ENCODE measurements around the gene APOBEC3H.

Gene APOBEC3H

DNA sequence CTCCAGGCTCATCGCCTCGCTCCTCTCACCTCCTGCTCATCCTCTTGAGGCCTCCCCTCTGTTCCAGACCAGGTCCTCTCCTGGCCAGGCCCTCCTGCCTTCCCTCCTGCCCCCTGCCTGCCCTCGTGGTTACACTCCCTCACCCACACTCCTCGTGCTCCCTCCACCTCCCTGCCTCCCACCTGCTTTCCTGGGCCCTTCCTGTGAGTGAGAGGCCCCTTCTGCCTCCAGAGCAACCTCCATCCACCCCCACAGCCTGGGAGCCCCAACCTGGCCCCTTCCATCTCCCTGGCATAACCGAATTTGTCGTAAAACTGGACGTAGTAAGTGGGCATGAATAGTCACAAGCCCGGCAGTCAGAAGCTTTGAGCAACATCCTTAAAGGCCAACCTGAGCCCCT lies 15.4 kb upstream of the APOBEC3H start:
- no peak for DNase-seq

DNA sequence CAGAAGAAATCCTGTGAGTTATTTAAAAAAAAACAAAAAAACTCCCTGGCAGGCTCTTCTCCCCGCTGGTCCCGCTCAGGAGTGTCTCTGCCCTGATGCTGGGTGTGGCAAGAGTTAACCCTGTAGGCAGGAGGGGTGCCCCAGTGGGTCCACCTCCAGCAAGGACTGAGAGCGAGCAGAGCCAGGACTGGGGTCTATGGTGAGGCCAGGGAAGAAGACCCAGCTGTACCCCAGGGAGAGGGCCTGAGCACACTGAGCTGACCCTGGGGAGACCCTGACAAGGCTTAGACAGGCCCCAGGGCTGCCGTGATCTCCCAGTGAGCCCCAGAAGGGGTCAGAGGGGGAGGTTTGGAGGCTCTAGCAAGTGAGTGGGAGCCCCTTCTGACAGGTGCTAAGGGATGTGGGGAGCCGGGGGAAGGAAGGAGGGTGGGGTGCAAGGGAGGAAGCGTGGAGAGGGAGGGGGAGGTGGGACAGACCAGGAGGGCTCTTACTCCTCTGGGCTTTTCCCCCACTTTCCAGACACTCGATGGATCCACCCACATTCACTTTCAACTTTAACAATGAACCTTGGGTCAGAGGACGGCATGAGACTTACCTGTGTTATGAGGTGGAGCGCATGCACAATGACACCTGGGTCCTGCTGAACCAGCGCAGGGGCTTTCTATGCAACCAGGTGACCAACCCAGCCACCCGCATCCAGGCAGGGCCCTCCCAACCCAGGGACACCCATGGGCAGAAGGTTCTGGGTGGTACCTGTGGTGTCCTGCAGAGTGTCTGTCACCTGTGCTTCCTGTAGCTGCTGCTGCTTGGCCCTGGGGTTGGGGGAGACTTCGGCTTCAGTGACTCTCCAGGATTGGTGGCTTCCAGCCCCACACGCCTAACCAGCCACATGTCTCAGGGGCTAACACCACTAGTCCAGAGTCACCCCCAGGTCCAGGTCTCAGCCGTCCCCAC lies 13.6 kb upstream of the APOBEC3H start:
- no peak for DNase-seq

DNA sequence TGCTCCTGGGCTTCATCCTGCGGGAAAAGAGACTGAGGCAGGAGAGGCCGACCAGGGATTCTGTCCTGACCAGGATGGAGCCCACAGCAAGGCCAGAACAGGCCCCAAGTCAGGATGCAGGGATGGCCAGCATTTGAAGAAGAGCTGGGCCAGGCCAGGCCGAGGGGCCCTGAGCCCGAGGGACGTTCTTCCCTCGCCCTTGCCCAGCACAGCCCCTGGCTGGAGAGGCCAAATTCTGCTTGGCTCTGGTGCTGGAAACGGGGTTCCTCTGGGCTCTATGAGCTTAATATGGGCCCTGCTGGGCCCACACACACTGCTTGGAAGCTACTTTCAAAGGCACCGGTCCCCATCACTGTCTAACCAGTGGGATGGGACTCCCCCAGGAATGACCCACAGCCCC lies 12.4 kb upstream of the APOBEC3H start:
- DNase-seq, result no peak

DNA sequence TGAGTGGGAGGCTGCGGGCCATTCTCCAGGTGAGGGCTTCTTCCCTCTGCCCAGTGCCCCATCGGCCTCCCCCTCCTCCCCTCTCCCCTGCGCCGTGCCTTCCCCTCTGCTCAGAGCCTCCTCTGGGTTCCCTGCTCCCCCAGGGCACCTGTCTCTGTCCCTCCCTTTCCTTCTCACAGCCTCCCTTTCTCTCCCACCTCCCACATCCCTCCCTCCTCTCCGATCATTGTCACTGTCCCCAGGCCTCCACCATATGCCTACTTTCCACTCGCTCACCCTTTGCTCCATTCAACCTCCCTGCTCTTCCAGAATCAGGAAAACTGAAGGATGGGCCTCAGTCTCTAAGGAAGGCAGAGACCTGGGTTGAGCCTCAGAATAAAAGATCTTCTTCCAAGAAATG lies 9.9 kb upstream of the APOBEC3H start:
- no peak for DNase-seq

DNA sequence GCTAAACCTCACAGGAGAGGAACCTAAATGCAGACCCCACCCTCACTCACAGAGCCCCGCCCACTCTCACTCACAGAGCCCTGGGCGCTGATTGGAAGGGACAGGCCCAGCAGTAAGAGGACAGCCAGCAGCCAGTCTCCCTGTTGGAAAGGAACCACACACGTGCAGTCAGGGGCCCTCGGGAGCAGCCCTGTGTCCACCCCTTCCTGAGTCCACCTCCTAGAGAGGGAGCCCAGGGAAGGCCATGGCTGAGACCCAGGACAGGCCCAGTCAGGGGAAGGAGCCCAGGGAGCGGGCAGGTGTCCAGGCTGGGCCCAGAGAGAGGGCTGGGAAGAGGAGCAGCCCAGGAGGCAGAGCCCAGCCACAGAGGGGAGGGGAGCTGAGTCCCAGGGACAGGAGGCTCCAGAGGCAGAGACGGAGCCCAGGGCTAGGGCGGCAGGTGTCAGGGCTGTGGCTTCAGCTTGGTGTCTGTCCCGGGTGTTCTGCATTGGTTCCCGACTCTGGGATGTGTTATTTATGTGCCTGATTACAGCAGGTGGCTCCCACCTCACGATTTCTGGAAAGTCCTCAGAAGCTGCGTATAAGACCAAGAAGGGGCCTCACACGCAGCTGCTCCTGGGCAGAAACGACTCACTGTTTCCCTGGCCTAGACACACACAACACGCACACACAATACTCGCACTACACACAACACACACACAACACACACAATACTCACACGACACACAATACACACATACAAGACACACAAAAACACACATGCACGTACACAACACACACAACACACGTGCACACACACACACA lies 9.0 kb upstream of the APOBEC3H start:
- DNase-seq, result no peak

DNA sequence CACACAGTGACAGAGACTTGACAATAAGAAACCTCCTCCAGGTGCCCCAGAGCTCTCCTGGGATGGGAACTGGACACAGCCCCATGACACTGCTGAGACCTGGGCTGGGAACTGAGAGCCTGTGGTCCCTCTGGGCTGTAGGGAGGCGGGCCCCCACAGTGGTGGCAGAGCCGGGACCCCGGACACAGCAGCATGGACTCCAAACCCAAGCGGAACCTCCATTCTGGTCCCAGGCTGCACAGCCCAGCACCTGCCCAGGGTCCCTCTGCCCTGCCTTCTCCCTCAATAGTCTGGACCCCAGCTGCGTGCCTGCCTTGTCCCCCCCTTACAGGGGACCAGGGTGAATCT lies 8.4 kb upstream of the APOBEC3H start:
- no peak for DNase-seq

DNA sequence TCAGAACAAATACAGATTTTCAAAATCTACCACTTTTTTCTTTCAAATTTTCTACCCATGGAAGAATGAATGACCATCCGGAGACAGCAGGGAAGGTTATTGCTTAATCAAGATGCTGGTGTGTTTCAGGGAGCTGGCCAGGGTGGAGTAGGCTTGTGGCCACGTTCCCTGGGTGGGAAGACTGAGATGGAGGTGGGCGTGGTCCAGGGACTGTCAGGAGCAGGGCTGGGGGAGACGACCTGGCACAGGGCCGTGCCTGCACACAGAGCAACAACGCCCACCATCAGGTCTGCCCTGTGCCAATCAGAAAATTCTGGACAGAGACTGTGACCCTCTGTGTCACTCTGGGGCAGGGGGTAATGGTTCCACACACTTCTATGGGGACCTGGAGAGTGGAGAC lies 7.1 kb upstream of the APOBEC3H start:
- no peak for DNase-seq

DNA sequence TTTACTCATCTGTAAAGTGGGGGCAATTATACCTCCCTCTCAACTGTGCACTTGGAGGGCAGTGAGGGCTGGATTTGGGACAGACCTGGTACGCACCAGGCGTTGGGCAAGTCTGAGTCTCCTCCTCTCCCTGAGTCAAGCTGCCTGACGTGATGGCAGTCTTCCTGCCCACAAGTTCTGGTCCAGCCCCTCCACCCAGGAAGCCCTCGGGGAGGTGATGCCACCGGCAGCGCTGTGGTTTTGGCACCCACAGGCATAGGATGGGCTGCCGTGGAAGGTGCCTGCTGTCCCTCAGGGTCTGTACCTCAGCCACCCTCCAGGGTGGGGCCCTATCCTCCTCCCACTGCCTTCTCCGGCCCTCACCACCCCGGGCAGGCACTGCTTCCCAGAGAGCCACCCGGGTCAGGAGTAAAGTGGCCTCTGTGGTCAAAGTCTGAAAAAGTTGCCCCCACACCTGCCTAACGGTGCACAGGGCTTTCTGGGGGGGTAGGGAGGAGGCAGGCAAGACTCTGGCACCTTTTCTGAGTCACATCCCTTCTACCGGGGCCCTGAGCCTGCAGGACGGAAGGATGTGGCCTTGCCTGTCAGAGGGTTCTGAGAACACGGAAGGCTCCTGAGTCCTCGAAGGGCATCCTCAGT lies 6.5 kb upstream of the APOBEC3H start:
- DNase-seq, result no peak

DNA sequence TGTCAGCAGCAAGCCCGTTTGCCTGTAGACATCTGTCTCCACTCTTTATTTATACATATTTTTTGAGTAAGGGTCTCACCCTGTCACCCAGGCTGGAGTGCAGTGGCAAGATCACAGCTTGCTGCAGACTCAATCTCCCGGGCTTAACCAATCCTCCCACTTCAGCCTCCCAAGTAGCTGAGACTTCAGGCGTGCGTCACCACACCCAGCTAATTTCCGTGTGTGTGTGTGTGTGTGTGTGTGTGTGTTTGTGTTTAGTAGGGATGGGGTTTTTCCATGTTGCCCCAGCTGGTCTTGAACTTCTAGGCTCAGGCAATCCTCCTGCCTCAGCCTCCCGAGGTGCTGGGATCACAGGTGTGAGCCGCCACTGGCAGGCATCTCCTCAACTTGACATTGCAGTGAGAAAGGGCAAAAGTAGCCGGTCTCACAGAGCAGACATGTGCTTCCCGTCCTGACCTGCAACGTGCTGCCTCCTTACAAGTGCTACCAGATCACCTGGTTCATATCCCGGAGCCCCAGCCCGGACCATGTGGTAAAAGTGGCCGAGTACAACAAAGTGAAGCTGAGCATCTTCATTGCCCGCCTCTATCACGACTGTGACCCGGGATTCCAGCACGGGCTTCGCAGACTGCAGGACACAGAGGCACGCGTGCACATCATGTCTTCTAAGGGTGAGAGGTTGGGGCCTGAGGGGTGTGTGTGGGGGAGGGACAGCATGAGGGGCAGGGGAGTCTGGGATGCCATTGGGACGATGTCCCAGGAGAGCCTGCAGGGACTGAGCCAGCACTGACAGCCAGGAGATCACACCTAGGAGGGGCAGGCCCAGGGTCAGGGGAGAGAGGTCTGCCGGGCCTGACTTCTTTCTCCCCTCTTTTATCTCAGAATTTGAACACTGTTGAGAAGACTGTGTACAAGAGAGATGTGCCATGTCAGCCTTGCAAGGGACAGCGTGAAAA lies 5.6 kb upstream of the APOBEC3H start:
- DNase-seq, result no peak

DNA sequence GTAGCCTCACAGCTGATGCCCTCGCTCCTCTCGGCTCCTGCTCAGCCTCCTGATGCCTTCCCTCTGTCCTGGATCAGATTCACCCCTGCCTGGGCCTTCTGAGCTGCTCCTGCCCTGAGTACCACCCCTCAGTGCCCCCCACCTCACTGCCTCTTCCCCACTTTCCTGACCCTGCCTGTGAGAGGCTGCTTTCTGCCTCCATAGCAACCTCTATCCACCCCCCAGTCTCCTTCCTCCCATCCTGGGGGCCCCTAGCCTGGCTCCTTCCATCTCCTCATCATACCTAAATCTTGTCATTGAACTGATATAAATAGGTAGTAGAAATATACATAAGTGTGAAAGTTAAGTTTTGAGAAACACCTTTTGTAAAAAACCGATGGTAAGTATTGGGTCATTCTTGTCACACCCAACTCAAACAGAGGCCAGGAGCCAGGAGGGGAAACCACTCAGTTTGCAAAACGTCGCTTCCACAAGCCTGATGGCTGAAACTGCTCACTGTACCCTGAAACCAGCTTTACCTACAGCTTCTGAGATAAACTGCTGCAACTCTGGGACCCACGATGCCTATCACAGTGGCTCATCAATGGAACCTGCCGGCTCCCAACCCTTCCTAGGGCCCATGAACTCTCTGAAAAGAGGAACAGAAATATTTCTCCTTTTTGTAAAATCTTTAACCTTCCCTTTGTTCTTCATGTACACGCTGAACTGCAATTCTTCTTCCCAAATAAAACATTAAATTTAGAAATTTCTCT lies 4.8 kb upstream of the APOBEC3H start:
- no peak for DNase-seq

DNA sequence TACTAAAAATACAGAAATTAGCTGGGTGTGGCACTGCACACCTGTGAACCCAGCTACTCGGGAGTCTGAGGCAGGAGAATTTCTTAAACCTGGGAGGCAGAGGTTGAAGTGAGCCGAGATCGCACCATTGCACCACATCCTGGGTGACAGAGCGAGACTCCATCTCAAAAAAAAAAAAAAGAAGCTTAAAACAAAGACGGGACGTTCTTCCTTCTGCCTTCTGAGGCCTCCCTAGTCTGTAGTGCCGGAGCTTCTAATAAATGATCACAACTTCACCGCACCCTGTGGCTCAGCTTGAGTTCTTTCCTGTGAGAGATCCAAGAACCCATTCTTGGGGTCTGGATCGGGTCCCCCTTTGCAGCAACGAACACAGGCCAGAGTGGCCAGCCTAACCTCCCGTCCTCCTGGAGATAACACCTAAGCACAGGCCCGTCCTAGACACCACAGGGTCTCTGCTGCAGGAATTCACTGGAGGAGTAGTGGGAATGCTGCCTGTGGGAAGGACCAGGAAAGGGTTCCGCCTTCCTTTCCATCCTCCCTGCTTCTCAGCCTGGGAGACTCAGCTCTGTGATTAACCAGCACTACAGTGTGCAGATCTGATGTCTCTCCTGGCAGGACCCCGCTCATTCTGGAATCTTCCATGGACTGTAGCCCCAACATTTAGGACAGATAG lies 2.2 kb upstream of the APOBEC3H start:
- no peak for DNase-seq

DNA sequence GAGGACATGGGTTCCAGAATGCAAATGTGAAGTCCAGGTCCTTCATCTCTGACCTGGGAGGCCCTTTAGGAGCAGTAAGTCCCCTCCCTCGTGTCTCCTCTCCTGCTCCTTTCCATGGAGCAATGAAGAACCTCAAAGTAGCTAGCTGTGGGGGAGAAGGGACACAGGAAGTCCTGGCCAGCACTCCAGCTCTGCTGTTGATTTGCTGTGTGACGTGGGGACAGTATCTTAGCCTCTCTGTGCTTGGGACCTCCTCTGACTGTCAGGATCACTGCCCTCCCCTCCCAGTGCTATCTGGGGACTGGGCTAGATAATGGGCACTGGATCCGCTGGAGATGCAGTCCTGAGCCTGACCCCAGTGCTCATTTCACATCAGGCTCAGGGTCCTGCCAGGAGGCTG lies 1.1 kb upstream of the APOBEC3H start:
- DNase-seq, result no peak

DNA sequence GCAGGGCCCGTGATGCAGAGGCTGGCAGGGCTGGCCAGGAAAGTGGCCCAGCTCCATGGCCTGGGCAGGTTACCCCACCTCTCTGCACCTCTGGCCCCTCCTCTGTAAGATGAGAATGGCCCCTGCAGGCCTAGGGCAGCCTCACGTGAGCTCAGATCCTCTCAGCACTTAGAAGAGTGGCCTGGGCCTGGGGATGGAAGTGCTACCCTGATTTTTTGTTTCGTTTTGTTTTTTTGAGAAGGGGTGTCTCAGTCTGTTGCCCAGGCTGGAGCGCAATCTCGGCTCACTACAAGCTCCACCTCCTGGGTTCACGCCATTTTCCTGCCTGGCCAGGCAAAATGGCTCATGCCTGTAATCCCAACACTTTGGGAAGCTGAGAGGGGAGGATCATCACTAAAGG lies 982 bp downstream of the APOBEC3H start:
- no peak for DNase-seq

DNA sequence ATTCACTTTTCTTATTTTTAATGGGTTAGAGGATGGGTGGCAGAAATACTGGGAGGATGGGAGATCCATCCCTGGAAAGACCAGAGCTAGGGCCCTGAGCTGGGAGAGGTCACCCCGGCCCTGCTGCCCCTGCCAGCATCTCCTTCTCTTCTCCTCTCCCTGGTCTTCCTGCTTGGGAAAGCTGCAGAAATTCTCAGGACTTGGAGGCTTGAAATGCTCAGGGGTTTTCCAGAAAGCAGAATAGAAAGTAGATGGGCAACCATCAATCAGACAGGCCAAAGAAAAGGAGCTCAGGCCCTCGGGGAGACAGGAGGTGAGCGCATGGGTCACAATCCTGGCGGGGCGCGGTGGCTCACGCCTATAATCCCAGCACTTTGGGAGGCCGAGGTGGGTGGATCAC lies 1.5 kb downstream of the APOBEC3H start:
- no peak for DNase-seq

DNA sequence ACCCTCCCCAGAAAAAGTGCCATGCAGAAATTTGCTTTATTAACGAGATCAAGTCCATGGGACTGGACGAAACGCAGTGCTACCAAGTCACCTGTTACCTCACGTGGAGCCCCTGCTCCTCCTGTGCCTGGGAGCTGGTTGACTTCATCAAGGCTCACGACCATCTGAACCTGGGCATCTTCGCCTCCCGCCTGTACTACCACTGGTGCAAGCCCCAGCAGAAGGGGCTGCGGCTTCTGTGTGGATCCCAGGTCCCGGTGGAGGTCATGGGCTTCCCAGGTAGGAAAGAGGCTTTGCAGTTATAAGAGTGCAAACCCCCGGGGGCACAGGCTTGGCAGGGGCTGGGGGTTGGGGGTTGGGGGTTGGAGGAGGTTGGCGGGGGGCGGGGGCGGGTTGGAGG lies 4.2 kb downstream of the APOBEC3H start:
- no peak for DNase-seq

DNA sequence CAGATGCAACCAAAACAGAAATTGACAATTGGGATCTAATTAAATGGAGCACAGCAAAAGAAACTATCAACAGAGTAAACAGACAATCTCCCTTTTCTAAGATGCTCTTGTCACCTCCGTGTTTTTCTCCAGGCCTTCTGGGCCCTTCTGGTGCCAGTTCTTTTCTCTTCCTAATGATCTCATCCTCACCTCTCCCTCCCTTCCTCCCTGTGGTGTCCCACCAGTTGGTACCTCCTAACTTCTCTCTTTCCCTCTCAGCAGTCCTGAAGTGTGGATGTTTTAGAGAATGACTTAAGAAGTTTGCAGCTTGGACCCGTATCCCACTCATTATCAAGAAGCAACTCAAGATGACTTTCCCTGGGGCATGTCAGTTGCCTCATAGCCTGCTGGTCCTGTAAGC lies 6.4 kb downstream of the APOBEC3H start:
- no peak for DNase-seq

DNA sequence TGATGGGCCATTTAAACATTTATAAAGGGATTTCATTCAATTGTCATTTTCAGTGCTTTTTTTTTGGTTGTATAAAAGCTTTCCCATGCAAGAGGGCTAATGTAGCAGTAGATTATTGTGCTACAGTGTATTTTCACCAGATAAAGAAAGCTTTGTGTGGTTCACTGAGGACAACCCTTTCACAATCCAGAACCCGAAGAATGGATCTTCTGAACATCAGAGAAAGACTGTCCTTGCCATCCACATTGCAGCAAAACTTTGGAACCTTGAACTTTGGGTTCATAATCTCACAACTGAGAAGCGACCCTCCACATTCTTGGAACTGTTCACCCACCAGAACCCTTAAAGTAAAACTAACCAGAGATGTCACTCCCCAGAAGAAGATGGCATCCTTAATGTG lies 9.3 kb downstream of the APOBEC3H start:
- no peak for DNase-seq

DNA sequence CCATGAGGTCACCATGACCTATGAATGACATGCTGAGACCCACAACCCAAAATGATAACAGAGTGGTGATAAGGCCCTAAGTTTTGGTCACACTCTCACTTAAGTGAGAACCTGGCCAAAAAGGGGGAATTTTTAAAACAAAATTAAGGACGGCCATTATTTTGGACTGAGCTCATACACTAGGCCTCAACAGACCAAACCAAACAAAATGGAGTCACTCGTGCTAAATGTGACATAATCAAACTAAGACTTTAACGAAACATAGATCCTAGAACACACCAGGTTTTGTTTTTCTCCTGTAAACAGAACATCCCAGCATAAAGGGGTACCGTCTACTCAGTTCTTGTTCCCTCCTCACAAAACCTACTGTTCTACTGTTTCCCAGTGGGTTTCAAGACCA lies 11.4 kb downstream of the APOBEC3H start:
- DNase-seq, result no peak

DNA sequence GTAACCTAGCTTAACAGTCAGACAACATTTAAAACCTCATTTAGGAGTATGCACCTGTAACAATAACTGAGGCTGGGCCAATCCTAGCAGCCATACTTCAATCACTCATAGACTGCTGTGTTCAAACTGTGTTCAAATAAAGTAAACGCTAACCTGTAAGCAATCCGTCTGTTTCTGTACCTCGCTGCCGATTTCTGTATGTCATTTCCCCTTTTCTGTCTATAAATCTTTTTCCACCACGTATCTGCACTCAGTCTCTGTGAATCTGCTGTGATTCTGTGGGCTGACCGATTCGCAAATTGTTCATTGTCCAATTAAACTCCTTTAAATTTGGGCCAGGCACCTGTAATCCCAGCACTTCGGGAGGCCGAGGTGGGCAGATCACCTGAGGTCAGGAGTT lies 12.3 kb downstream of the APOBEC3H start:
- no peak for DNase-seq

DNA sequence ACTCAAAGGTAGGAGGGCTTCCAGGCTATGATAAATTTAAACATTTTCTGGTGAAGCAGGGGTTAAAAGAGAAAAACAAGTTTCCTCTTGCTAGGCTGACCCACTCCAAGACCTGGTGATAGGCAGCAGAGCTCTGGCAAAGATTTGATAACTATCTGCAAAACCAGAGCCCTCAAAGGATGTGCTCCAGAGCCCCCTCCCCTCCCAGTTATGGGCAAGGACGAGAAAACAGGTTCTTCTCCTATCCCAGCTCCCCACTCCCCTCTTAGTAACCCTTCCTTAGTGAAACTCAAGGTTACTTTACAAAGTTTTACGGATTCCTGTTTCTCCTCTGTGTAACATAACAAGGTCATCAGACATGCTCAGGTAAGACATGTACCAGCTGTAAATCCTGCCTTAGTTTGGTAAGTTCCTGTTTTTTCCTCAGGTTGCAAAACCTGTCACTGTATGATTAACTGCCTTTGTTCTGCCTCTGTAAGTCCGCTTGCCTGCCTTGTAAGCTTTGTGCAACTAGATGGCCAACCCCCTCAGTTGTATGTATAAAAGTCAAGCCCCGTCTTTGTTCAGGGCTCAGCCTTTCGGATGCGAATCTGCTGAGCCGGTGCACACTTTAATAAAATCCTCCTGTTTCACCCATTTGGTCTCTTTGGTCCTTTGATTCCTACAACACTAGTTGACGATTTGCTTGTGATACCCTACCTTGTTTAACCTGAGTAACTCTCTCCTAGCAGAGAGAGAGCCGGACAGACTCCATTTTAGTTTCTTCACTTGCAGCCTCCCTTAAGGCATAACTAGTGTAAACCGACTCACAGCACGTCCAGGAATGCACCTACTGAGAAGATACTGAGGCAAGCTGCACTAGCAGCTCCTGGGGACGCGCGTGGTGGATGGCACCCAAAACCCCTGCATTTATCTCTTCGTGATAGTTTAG lies 13.9 kb downstream of the APOBEC3H start:
- no peak for DNase-seq

All from fibroblast of skin of scalp (primary cell).